Stimulated activated CD8-positive, alpha-beta memory T cell treated with anti-CD3 and anti-CD28 coated beads, Interleukin-7, amount 100 ng/mL, for 48 hours (primary cell): ENCODE measurements around the gene GPR18.
A peak's percentile ranks its signal among the peaks of the same experiment; 100 is the strongest.
"Not testable (repeated sequence)": the region's sequence is repeated elsewhere in the genome, so short reads cannot be mapped to it uniquely, and the experiment has no call there.

Source experiments
- DNase-seq, 2 donors: peaks; one replicate each; pipeline ENCODE4 v3.0.0-alpha.2; 2020; ENCODE audit warnings: low read depth in 1 of 2; ENCODE audit errors: extremely low read depth in 1 of 2

GPR18 gene

GRCh38 chr13:99268822-99269221, 10.6 kb upstream of the GPR18 start:
- DNase-seq: no peak

- DNase-seq: no peak
Observed at GRCh38 chr13:99267927-99268326, 9.7 kb upstream of the GPR18 start.

GRCh38 chr13:99266827-99267226, 8.6 kb upstream of the GPR18 start:
- DNase-seq: no peak

- DNase-seq: no peak
Observed at GRCh38 chr13:99265821-99266426, 7.7 kb upstream of the GPR18 start.

GRCh38 chr13:99265162-99265800, 7.1 kb upstream of the GPR18 start:
- peak in 1 of 2 donors; percentile 41 for DNase-seq

GRCh38 chr13:99264051-99264450, 5.9 kb upstream of the GPR18 start:
- DNase-seq: no peak

GRCh38 chr13:99263126-99263785, 5.1 kb upstream of the GPR18 start:
- DNase-seq: no peak

- no peak for DNase-seq
Observed at GRCh38 chr13:99261059-99261458, 2.9 kb upstream of the GPR18 start.

GRCh38 chr13:99260216-99260615, 2.0 kb upstream of the GPR18 start:
- DNase-seq: no peak

GRCh38 chr13:99258946-99259345, 767 bp upstream of the GPR18 start:
- no peak for DNase-seq

GRCh38 chr13:99257291-99257690, 888 bp downstream of the GPR18 start:
- DNase-seq: no peak

GRCh38 chr13:99256709-99257108, 1.5 kb downstream of the GPR18 start:
- DNase-seq: no peak

GRCh38 chr13:99256283-99256682, 1.9 kb downstream of the GPR18 start:
- DNase-seq: no peak

GRCh38 chr13:99255271-99255670, 2.9 kb downstream of the GPR18 start:
- no peak for DNase-seq

GRCh38 chr13:99254830-99255229, 3.3 kb downstream of the GPR18 start:
- no peak for DNase-seq

- DNase-seq: no peak
Observed at GRCh38 chr13:99251921-99252320, 6.3 kb downstream of the GPR18 start.

- DNase-seq: no peak
Observed at GRCh38 chr13:99250982-99251825, 7.0 kb downstream of the GPR18 start.

GRCh38 chr13:99249606-99250005, 8.6 kb downstream of the GPR18 start:
- not testable (repeated sequence) for DNase-seq

- DNase-seq: not testable (repeated sequence)
Observed at GRCh38 chr13:99249178-99249577, 9.0 kb downstream of the GPR18 start.

- no peak for DNase-seq
Observed at GRCh38 chr13:99246100-99246499, 12.1 kb downstream of the GPR18 start.

- DNase-seq: no peak
Observed at GRCh38 chr13:99237981-99238662, 20.1 kb downstream of the GPR18 start.
